ENCODE data around the gene TEPSIN. TPM values are rescaled to one million over a fixed set of nuclear protein-coding genes. Genes with fewer than 3 reads are reported as not detected.

The TEPSIN gene
- total and polyA plus RNA-seq, 8 donors = 15.9 to 41.2 (median 21.7) TPM

- Histone ChIP-seq H3K9me3 (no peaks in the 10 kb centered on the region), H3K4me1 (no peaks in the 10 kb centered on the region), H3K27me3 (no peaks in the 10 kb centered on the region), H3K4me3 (no peak overlapping the region), H3K36me3 (peaks cover 0 to 75% of the 10 kb centered on the region in 2 donors), H3K27ac (no peak overlapping the region)
- ATAC-seq (no peak), DNase-seq (no peak)
- TF ChIP-seq, protein P1, sequence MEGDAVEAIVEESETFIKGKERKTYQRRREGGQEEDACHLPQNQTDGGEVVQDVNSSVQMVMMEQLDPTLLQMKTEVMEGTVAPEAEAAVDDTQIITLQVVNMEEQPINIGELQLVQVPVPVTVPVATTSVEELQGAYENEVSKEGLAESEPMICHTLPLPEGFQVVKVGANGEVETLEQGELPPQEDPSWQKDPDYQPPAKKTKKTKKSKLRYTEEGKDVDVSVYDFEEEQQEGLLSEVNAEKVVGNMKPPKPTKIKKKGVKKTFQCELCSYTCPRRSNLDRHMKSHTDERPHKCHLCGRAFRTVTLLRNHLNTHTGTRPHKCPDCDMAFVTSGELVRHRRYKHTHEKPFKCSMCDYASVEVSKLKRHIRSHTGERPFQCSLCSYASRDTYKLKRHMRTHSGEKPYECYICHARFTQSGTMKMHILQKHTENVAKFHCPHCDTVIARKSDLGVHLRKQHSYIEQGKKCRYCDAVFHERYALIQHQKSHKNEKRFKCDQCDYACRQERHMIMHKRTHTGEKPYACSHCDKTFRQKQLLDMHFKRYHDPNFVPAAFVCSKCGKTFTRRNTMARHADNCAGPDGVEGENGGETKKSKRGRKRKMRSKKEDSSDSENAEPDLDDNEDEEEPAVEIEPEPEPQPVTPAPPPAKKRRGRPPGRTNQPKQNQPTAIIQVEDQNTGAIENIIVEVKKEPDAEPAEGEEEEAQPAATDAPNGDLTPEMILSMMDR (IDR thresholded peaks at IDR 0.05) = no peak
- intact Hi-C loops (cut with DNase I) = no loop called here
Measured at GRCh38 chr17:81247339-81247990, 8.6 kb upstream of the TEPSIN start.

DNA sequence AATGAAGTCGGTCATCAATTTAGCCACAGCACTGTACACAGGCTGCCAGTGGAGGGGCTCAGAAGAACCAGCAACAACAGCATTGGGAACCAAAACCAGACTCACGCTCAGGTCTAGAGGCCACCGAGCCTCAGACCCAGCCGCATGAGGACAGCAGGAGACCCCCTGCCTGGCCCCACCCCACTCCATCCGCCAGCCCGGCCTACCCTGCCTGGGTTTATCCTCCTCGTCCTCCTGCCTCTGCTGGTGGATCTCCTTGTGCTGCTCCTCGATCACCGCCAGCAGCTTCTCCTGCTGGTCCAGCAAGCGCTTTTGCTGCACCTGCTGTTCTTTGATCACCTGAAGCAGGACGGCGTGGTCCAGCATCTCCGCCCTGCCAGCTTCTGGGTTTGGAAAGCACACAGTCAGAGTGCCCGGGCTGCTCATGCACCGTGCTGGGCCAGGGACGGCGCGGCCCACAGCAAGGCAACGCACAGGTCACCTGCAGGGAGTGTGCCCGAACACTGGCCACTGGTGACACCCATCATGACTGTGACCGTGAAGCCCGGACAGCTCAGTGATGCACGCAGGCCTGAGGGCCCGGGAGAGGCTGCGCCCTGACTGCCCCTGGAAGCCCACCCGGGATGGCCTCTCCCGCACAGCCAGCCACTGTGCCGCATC lies 8.0 kb upstream of the TEPSIN start:
- H3K27me3 ChIP-seq = no peaks in the 10 kb centered on the region
- H3K4me3 ChIP-seq = no peak overlapping the region
- TF ChIP-seq, protein P1 (IDR thresholded peaks at IDR 0.05) = no peak
- peak in 1 of 4 donors; percentile 61 for DNase-seq
- no peaks in the 10 kb centered on the region for H3K9me3 ChIP-seq
- intact Hi-C loops (cut with DNase I) = no loop called here
- ATAC-seq = no peak
- H3K27ac ChIP-seq = no peak overlapping the region
- peaks cover 0 to 69% of the 10 kb centered on the region in 2 donors for H3K36me3 ChIP-seq
- peaks cover 0 to 2% of the 10 kb centered on the region in 2 donors for H3K4me1 ChIP-seq

- peaks cover 0 to 69% of the 10 kb centered on the region in 2 donors for H3K36me3 ChIP-seq
- H3K9me3 ChIP-seq = no peaks in the 10 kb centered on the region
- H3K4me1 ChIP-seq = peaks cover 0 to 5% of the 10 kb centered on the region in 2 donors
- DNase-seq = peak in 1 of 4 donors; percentile 44
- no peak overlapping the region for H3K4me3 ChIP-seq
- ATAC-seq = no peak
- H3K27me3 ChIP-seq = no peaks in the 10 kb centered on the region
- intact Hi-C loops (cut with DNase I) = no loop called here
- TF ChIP-seq, protein P1 (IDR thresholded peaks at IDR 0.05) = no peak
- no peak overlapping the region for H3K27ac ChIP-seq
Measured at GRCh38 chr17:81246343-81246670, 7.5 kb upstream of the TEPSIN start.

- no peak overlapping the region for H3K27ac ChIP-seq
- peak in 1 of 4 donors; percentile 76 for DNase-seq
- peaks cover 0 to 6% of the 10 kb centered on the region in 2 donors for H3K4me1 ChIP-seq
- no peaks in the 10 kb centered on the region for H3K27me3 ChIP-seq
- ATAC-seq = no peak
- H3K9me3 ChIP-seq = no peaks in the 10 kb centered on the region
- peaks cover 0 to 67% of the 10 kb centered on the region in 2 donors for H3K36me3 ChIP-seq
- intact Hi-C loops (cut with DNase I) = no loop called here
- H3K4me3 ChIP-seq = no peak overlapping the region
- TF ChIP-seq, protein P1 (IDR thresholded peaks at IDR 0.05) = no peak
Measured at GRCh38 chr17:81245665-81246342, 6.9 kb upstream of the TEPSIN start.

DNA sequence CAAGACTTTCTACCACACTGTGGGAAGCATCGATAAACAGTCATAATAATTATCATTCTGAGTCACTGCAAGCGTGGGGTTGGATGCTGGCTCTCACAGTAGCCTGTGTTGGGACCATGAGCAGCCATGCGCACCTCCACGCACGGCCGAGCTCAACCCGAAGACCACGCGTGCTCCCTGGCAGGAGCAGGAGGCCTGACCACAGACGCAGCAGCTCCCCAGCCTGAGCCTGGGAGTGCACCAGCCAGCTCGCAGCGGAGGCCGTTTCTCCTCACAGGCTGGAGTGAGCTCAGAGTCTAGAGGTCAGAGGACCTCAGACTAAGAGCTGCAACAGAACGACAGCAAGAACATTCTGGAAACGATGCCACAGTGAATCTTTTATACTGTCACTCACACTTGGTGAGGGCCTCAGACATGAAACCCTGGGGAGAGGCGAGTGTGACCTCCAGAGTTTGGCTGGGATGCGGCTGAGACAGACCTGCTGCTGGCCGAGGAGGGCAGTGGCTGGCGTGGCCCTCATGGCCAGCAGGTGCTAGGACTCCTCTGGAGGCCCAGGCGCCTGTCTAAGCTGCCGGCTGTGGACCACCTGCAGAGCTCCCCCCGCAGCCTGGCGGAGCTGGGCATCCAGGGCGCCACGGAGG lies 6.3 kb upstream of the TEPSIN start:
- DNase-seq (peak in 1 of 4 donors; percentile 72), ATAC-seq (no peak)
- no peak overlapping the region for H3K27ac ChIP-seq
- H3K36me3 ChIP-seq = peaks cover 0 to 60% of the 10 kb centered on the region in 2 donors
- H3K27me3 ChIP-seq = no peaks in the 10 kb centered on the region
- peaks cover 0 to 13% of the 10 kb centered on the region in 2 donors for H3K4me1 ChIP-seq
- TF ChIP-seq, protein P1 (IDR thresholded peaks at IDR 0.05) = no peak
- H3K4me3 ChIP-seq = no peak overlapping the region
- no peaks in the 10 kb centered on the region for H3K9me3 ChIP-seq
- intact Hi-C loops (cut with DNase I) = no loop called here

Measured in left lung (tissue), 10 donors.